GM18907 (cell line): Measurements from ENCODE around the gene NUP107.
"Not testable (repeated sequence)": the region's sequence is repeated elsewhere in the genome, so short reads cannot be mapped to it uniquely, and the experiment has no call there.

ENCODE experiments used
- ATAC-seq: cut with Tn5 transposase; IDR thresholded peaks from one replicate; pipeline ENCODE4 v1.9.1; 2021; ENCODE audit warnings: mild to moderate bottlenecking, moderate library complexity; ENCODE audit not compliant: unreplicated experiment

The NUP107 gene

GRCh38 chr12:68686595-68687521 lies at the start of gene NUP107:
TSS of gene NUP107 (plus strand) at chr12:68686978. CDS start at chr12:68687066, 88 bp downstream.
- ATAC-seq, result peak; percentile 95

- not testable (repeated sequence) for ATAC-seq
These were observed 49.3 kb upstream of the NUP107 start for GRCh38 chr12:68637439-68637838.

- no peak for ATAC-seq
These were observed 48.6 kb upstream of the NUP107 start for GRCh38 chr12:68638171-68638570.

GRCh38 chr12:68638721-68639395 lies 47.9 kb upstream of the NUP107 start:
- no peak for ATAC-seq

GRCh38 chr12:68639396-68639767 lies 47.4 kb upstream of the NUP107 start:
- no peak for ATAC-seq

- peak; percentile 94 for ATAC-seq
These were observed 45.6 kb upstream of the NUP107 start for GRCh38 chr12:68641138-68641537.

- no peak for ATAC-seq
These were observed 40.3 kb upstream of the NUP107 start for GRCh38 chr12:68646484-68646883.

GRCh38 chr12:68647507-68647906 lies 39.3 kb upstream of the NUP107 start:
- no peak for ATAC-seq

- no peak for ATAC-seq
These were observed 38.6 kb upstream of the NUP107 start for GRCh38 chr12:68648179-68648578.

GRCh38 chr12:68665016-68665569 lies 21.7 kb upstream of the NUP107 start:
- no peak for ATAC-seq

- no peak for ATAC-seq
These were observed 19.5 kb upstream of the NUP107 start for GRCh38 chr12:68667291-68667690.

GRCh38 chr12:68667896-68668295 lies 18.9 kb upstream of the NUP107 start:
- no peak for ATAC-seq

GRCh38 chr12:68671179-68671578 lies 15.6 kb upstream of the NUP107 start:
- no peak for ATAC-seq

- no peak for ATAC-seq
These were observed 13.0 kb upstream of the NUP107 start for GRCh38 chr12:68673788-68674187.

- ATAC-seq, result no peak
These were observed 12.4 kb upstream of the NUP107 start for GRCh38 chr12:68674376-68674775.

- no peak for ATAC-seq
These were observed 11.5 kb upstream of the NUP107 start for GRCh38 chr12:68675101-68675842.

GRCh38 chr12:68676854-68677253 lies 9.9 kb upstream of the NUP107 start:
- ATAC-seq, result not testable (repeated sequence)

- peak; percentile 4 for ATAC-seq
These were observed 550 bp upstream of the NUP107 start for GRCh38 chr12:68686262-68686594.

GRCh38 chr12:68695454-68695853 lies 8.7 kb downstream of the NUP107 start:
- peak; percentile 70 for ATAC-seq

GRCh38 chr12:68699486-68699885 lies 12.7 kb downstream of the NUP107 start:
- no peak for ATAC-seq

- ATAC-seq, result no peak
These were observed 41.0 kb downstream of the NUP107 start for GRCh38 chr12:68727776-68728175.
